ENCODE data around the gene SUN3.

- TF ChIP-seq POLR2A (IDR thresholded peaks at IDR 0.05) (no peak), CTCF (IDR thresholded peaks at IDR 0.05) (no peak)
Measured at GRCh38 chr7:47949703-47950102, 79.2 kb downstream of the SUN3 start.
